Mesenchymal stem cell (in vitro differentiated cells and primary cell): ENCODE measurements around the gene SLC1A2.

Experiments used
- DNase-seq: peaks from one replicate; pipeline ENCODE4 v3.0.0-alpha.2; 2013
- H2AFZ ChIP-seq: one replicate; pipeline ENCODE4 v1.6.1; 2013; ENCODE audit warnings: low read depth, mild to moderate bottlenecking, control low read depth, inconsistent platforms, low read length, moderate library complexity
- H2AK5ac ChIP-seq: 2 replicates; pipeline ENCODE4 v1.6.1; 2013; ENCODE audit warnings: low read length, moderate library complexity, mild to moderate bottlenecking, inconsistent platforms; ENCODE audit not compliant: severe bottlenecking
- H2BK120ac ChIP-seq: one replicate; pipeline ENCODE4 v1.6.1; 2013; ENCODE audit warnings: low read depth, mild to moderate bottlenecking, inconsistent platforms, low read length, moderate library complexity
- H2BK12ac ChIP-seq, 2 experiments: one replicate each; pipeline ENCODE4 v1.6.1; 2013; ENCODE audit warnings: inconsistent platforms in 2 of 2, low read length in 2 of 2, mild to moderate bottlenecking in 2 of 2, moderate library complexity in 2 of 2, control low read depth in 1 of 2
- H2BK15ac ChIP-seq: one replicate; pipeline ENCODE4 v1.6.1; 2013; ENCODE audit warnings: mild to moderate bottlenecking, low read depth, inconsistent platforms; ENCODE audit not compliant: poor library complexity, severe bottlenecking
- H2BK5ac ChIP-seq: 2 replicates; pipeline ENCODE4 v1.6.1; 2013; ENCODE audit warnings: low read depth, mild to moderate bottlenecking, low read length, control low read depth, inconsistent platforms; ENCODE audit not compliant: poor library complexity, severe bottlenecking
- H3K14ac ChIP-seq, 2 experiments: one replicate each; pipeline ENCODE4 v1.6.1; 2013; ENCODE audit warnings: inconsistent platforms in 2 of 2, low read length in 2 of 2, control low read depth in 1 of 2, mild to moderate bottlenecking in 1 of 2, moderate library complexity in 1 of 2
- H3K18ac ChIP-seq, 2 experiments: one replicate each; pipeline ENCODE4 v1.6.1; 2013; ENCODE audit warnings: inconsistent platforms in 2 of 2, low read length in 2 of 2, control low read depth in 1 of 2, low read depth in 1 of 2, mild to moderate bottlenecking in 1 of 2
- H3K23ac ChIP-seq, 2 experiments: one replicate each; pipeline ENCODE4 v1.6.1; 2013; ENCODE audit warnings: inconsistent platforms in 2 of 2, low read length in 2 of 2, mild to moderate bottlenecking in 2 of 2, moderate library complexity in 2 of 2, control low read depth in 1 of 2
- H3K27ac ChIP-seq: 2 replicates; pipeline ENCODE4 v1.5.1; 2013; ENCODE audit warnings: mild to moderate bottlenecking, moderate library complexity, low read length, control low read depth, inconsistent platforms; ENCODE audit not compliant: poor library complexity, severe bottlenecking
- H3K27me3 ChIP-seq, 2 experiments: 2 replicates each; pipeline versions ENCODE4 v1.6.1 to v1.7.0; 2013; ENCODE audit warnings: low read length in 2 of 2, mild to moderate bottlenecking in 2 of 2, moderate library complexity in 2 of 2, control low read depth in 1 of 2, inconsistent platforms in 1 of 2; ENCODE audit not compliant: control insufficient read depth in 1 of 2, insufficient read depth in 1 of 2
- H3K36me3 ChIP-seq, 2 experiments: 2 replicates each; pipeline versions ENCODE4 v1.6.1 to v1.7.0; 2013; ENCODE audit warnings: low read length in 2 of 2, control low read depth in 1 of 2, inconsistent platforms in 1 of 2, low read depth in 1 of 2, mild to moderate bottlenecking in 1 of 2; ENCODE audit not compliant: insufficient read depth in 2 of 2, control insufficient read depth in 1 of 2
- H3K4ac ChIP-seq, 2 experiments: one replicate each; pipeline ENCODE4 v1.6.1; 2013; ENCODE audit warnings: inconsistent platforms in 2 of 2, low read length in 2 of 2, mild to moderate bottlenecking in 2 of 2, moderate library complexity in 2 of 2, control low read depth in 1 of 2, low read depth in 1 of 2
- H3K4me1 ChIP-seq: 2 replicates; pipeline ENCODE4 v1.6.1; 2013; ENCODE audit warnings: low read depth, low read length, control low read depth; ENCODE audit not compliant: control insufficient read depth, insufficient read depth
- H3K4me2 ChIP-seq: 2 replicates; pipeline ENCODE4 v1.6.1; 2013; ENCODE audit warnings: low read length, mild to moderate bottlenecking, inconsistent platforms; ENCODE audit not compliant: poor library complexity, severe bottlenecking
- H3K4me3 ChIP-seq, 2 experiments: 2 replicates each; pipeline versions ENCODE4 v1.5.1 to v1.7.0; 2013; ENCODE audit warnings: low read length in 2 of 2, mild to moderate bottlenecking in 2 of 2, control low read depth in 1 of 2, low read depth in 1 of 2; ENCODE audit not compliant: insufficient read depth in 1 of 2
- H3K79me1 ChIP-seq: replicated peaks from 2 replicates; pipeline ENCODE4 v1.6.1; 2013; ENCODE audit warnings: mild to moderate bottlenecking, control low read depth, low read length, inconsistent platforms; ENCODE audit not compliant: poor library complexity, severe bottlenecking
- H3K9ac ChIP-seq: 2 replicates; pipeline ENCODE4 v1.7.0; 2013; ENCODE audit warnings: mild to moderate bottlenecking, low read length, moderate library complexity
- H3K9me3 ChIP-seq: 2 replicates; pipeline ENCODE4 v1.7.0; 2013; ENCODE audit warnings: mild to moderate bottlenecking, low read length; ENCODE audit not compliant: control insufficient read depth
- H4K8ac ChIP-seq: one replicate; pipeline ENCODE4 v1.6.1; 2013; ENCODE audit warnings: inconsistent platforms, mild to moderate bottlenecking, low read length, moderate library complexity
- H4K91ac ChIP-seq: one replicate; pipeline ENCODE4 v1.6.1; 2013; ENCODE audit warnings: mild to moderate bottlenecking, low read length, inconsistent platforms
- WGBS: methylation state at CpG from one replicate; pipeline ENCODE4 v1.1.7; 2013; ENCODE audit warnings: mixed read lengths; 5-methylcytosine and 5-hydroxymethylcytosine counted together

The SLC1A2 gene

DNA sequence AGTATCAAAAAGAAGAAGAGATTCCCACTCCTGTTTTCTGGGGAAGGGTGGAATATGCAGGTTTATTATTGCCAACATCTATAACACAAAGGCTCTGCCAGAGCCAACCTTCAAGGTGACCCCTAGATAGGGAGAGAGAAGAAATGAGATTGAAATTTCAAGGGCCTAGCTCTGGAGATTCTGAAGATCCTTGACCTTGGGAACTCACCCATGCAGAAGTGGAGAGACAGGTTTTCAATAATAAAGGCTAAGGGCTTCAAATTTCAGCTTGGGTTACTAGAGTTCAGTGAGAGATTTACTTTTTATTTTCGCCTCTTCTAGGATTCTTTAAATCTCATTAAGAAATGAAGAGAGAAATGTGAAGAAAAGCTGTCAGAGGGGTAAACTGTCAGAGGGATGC lies 182.0 kb downstream of the SLC1A2 start:
- H3K4me1 ChIP-seq: peaks cover 2% of the 10 kb centered on the region
- no peak overlapping the region for H2BK5ac ChIP-seq

DNA sequence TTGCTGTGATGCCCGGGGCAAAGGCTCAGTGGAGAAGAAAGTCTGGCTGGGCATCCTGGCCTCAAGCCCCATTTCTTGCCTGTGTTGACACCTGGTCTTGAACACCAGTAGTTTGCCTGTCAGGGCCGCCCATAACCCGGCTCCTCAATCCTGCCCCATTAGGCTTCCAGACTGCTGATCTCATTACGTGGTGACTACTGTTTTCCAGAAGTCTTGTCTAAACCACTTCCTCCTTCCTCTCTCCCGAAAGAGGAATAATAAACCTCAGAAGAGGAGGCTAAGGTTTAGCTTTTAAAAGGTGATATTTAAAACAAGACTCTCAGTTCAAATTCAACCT lies 182.7 kb downstream of the SLC1A2 start:
- Histone ChIP-seq H2BK15ac (no peak overlapping the region), H2BK120ac (no peak overlapping the region), H2BK5ac (no peak overlapping the region), H3K27ac (no peak overlapping the region), H3K4me3 (no peak overlapping the region), H3K4me1 (peaks cover 2% of the 10 kb centered on the region), H3K27me3 (no peaks in the 10 kb centered on the region), H3K79me1 (no peaks in the 10 kb centered on the region), H3K14ac (peak overlapping the region in 1 of 2 experiments; percentile 46), H4K91ac (no peak overlapping the region), H3K4ac (no peak overlapping the region), H4K8ac (no peak overlapping the region), H3K9me3 (no peaks in the 10 kb centered on the region), H3K9ac (peak overlapping the region; percentile 16), H3K36me3 (peaks cover 0 to 13% of the 10 kb centered on the region in 2 experiments), H3K23ac (no peak overlapping the region), H3K18ac (no peak overlapping the region), H2AFZ (no peak overlapping the region), H2BK12ac (no peak overlapping the region), H2AK5ac (no peak overlapping the region), H3K4me2 (no peak overlapping the region)
- WGBS: 69% methylated on average over 4 of the region's 5 CpGs
- peak; percentile 59 for DNase-seq

More for the DNA sequence above, 182.0 kb downstream of the SLC1A2 start:
- no peak overlapping the region for H3K18ac ChIP-seq
- DNase-seq: no peak
- WGBS: 88% methylated on average over 1 of the region's 1 CpG
- H4K8ac ChIP-seq: no peak overlapping the region
- H3K27ac ChIP-seq: no peak overlapping the region
- no peak overlapping the region for H3K9ac ChIP-seq
- H3K4me3 ChIP-seq: no peak overlapping the region
- H2AFZ ChIP-seq: no peak overlapping the region
- H3K9me3 ChIP-seq: no peaks in the 10 kb centered on the region
- no peaks in the 10 kb centered on the region for H3K27me3 ChIP-seq
- no peak overlapping the region for H3K23ac ChIP-seq
- peaks cover 0 to 6% of the 10 kb centered on the region in 2 experiments for H3K36me3 ChIP-seq
- no peak overlapping the region for H2BK15ac ChIP-seq
- no peak overlapping the region for H3K14ac ChIP-seq
- H3K4ac ChIP-seq: no peak overlapping the region
- no peak overlapping the region for H3K4me2 ChIP-seq
- H3K79me1 ChIP-seq: no peaks in the 10 kb centered on the region
- no peak overlapping the region for H2BK12ac ChIP-seq
- no peak overlapping the region for H4K91ac ChIP-seq
- H2BK120ac ChIP-seq: no peak overlapping the region
- no peak overlapping the region for H2AK5ac ChIP-seq

DNA sequence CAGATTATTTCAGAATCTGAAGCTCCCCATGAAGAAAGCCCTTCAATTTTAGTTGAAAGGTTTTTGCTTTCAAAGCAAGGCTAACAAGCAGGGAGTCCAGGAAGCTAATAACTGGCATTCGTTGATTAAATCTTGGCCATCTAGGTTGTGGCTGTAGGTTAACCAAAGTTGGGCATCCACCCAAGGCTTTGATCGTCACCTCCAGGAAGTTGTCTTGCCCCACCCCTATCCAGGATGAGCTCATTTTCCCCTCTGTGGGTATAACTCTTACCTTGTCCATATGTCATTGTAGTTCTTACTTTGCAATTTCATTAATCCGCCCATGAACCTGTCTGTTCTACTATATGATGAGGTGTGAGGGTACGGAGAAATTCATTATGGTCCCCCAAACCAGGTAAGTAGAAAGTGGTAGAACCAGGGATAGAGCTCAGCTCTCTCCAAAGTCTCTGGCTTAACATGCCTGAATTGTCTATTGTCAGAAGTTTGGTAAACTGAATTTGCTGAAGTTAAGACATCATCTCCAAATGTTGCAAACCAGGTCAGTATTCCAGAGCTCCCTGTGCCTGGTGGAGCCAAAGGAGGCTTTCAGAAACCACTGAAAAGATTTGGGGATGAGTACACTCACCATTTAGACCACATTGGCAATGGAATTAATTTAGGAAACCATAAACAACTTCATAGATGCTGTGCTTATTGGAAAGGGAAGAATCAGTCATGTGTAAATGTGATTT lies 183.3 kb downstream of the SLC1A2 start:
- no peak overlapping the region for H3K4ac ChIP-seq
- peaks cover 0 to 19% of the 10 kb centered on the region in 2 experiments for H3K36me3 ChIP-seq
- H3K23ac ChIP-seq: no peak overlapping the region
- no peaks in the 10 kb centered on the region for H3K9me3 ChIP-seq
- no peak for DNase-seq
- no peak overlapping the region for H3K4me3 ChIP-seq
- H2BK120ac ChIP-seq: no peak overlapping the region
- no peak overlapping the region for H3K14ac ChIP-seq
- no peak overlapping the region for H2AFZ ChIP-seq
- no peak overlapping the region for H2BK15ac ChIP-seq
- peak overlapping the region; percentile 16 for H3K9ac ChIP-seq
- H2BK5ac ChIP-seq: no peak overlapping the region
- H2BK12ac ChIP-seq: no peak overlapping the region
- H3K4me1 ChIP-seq: peaks cover 2% of the 10 kb centered on the region
- no peaks in the 10 kb centered on the region for H3K27me3 ChIP-seq
- no peak overlapping the region for H3K27ac ChIP-seq
- H4K91ac ChIP-seq: no peak overlapping the region
- H3K4me2 ChIP-seq: no peak overlapping the region
- peak overlapping the region; percentile 40 for H2AK5ac ChIP-seq
- no peak overlapping the region for H3K18ac ChIP-seq
- 98% methylated on average over 4 of the region's 4 CpGs for WGBS
- H3K79me1 ChIP-seq: no peaks in the 10 kb centered on the region
- no peak overlapping the region for H4K8ac ChIP-seq

DNA sequence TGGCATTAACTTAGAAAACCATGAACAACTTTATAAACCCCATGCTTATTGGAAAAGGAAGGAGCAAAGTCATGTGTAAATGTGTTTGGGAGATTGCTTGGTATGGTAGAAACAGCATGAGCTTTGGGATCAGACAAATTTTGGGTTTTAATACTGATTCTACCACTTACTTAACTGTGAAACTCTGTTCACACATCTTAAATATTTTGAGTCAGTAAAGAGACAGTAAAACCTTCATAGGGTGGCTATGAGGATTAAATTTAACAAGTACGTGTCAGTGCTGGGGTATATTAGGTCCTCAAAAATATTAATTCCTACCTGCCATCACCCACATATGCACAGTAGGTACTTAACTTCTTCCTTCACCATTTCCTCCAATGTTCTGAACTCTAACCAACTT lies 183.9 kb downstream of the SLC1A2 start:
- Histone ChIP-seq H2AFZ (no peak overlapping the region), H3K79me1 (no peaks in the 10 kb centered on the region), H4K8ac (no peak overlapping the region), H2BK120ac (no peak overlapping the region), H3K9ac (no peak overlapping the region), H3K4me1 (peaks cover 2% of the 10 kb centered on the region), H3K23ac (no peak overlapping the region), H3K9me3 (peaks cover 2% of the 10 kb centered on the region), H3K18ac (no peak overlapping the region), H2AK5ac (no peak overlapping the region), H3K4ac (no peak overlapping the region), H3K36me3 (peaks cover 0 to 25% of the 10 kb centered on the region in 2 experiments), H3K27me3 (no peaks in the 10 kb centered on the region), H3K27ac (no peak overlapping the region), H3K4me3 (no peak overlapping the region), H3K4me2 (no peak overlapping the region), H2BK12ac (no peak overlapping the region), H2BK15ac (no peak overlapping the region), H2BK5ac (no peak overlapping the region), H4K91ac (no peak overlapping the region), H3K14ac (no peak overlapping the region)
- no peak for DNase-seq
- no CpG with 5 or more reads among the region's 1 CpG for whole genome bisulfite sequencing
